ENCODE results near the gene SMU1.

DNA sequence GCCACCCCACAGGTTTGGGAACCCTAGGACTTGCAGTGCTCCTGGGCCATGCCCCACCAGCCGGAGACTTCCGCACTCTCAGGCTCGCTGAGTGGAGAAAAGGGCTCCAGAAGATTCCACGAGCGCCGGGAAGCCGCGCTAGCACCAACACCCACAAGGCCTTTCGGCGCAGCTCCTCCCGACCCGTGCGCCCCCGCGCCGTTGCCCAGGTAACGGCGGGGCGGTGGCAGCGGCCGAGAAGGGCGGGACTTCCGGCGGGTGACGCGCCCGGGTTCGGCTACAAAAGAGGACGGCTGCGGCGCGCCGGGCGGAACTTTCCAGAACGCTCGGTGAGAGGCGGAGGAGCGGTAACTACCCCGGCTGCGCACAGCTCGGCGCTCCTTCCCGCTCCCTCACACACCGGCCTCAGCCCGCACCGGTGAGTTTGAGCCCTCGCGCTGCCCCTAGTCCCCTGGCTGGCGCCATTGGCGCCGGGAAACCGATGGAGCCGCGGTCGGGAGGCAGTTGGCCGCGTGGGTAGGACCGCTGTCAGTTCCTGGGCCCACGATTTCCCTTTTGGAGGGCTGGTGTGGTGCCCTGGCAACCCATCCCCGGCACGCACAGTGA lies 51.4 kb downstream of the SMU1 start, which contains the start of gene DNAJA1:
- TF ChIP-seq, protein P1, sequence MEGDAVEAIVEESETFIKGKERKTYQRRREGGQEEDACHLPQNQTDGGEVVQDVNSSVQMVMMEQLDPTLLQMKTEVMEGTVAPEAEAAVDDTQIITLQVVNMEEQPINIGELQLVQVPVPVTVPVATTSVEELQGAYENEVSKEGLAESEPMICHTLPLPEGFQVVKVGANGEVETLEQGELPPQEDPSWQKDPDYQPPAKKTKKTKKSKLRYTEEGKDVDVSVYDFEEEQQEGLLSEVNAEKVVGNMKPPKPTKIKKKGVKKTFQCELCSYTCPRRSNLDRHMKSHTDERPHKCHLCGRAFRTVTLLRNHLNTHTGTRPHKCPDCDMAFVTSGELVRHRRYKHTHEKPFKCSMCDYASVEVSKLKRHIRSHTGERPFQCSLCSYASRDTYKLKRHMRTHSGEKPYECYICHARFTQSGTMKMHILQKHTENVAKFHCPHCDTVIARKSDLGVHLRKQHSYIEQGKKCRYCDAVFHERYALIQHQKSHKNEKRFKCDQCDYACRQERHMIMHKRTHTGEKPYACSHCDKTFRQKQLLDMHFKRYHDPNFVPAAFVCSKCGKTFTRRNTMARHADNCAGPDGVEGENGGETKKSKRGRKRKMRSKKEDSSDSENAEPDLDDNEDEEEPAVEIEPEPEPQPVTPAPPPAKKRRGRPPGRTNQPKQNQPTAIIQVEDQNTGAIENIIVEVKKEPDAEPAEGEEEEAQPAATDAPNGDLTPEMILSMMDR (IDR thresholded peaks at IDR 0.05): no peak
- TF ChIP-seq POLR2A (IDR thresholded peaks at IDR 0.05) (peak in 2 of 4 donors; percentile 82 to 93), POLR2AphosphoS5 (IDR thresholded peaks at IDR 0.05) (peak; percentile 96 to 100 (median 99)), EP300 (IDR thresholded peaks at IDR 0.05) (no peak)
